Liver (tissue), 9 donors: Measurements from ENCODE around the gene CDH4. TPM values are rescaled to one million over a fixed set of nuclear protein-coding genes. Genes with fewer than 3 reads are reported as not detected.

Source experiments
- DNase-seq: peaks from one replicate; pipeline ENCODE4 v3.0.0-alpha.2; 2017; ENCODE audit warnings: low spot score
- H3K27ac ChIP-seq, 2 donors: one replicate each; pipeline ENCODE4 v1.7.0; 2013; ENCODE audit warnings: inconsistent platforms in 2 of 2, low read length in 2 of 2, control low read depth in 1 of 2, low read depth in 1 of 2, mild to moderate bottlenecking in 1 of 2
- H3K27me3 ChIP-seq, 4 donors: one replicate each; pipeline versions ENCODE4 v1.6.1 to v1.7.0; 2013; ENCODE audit warnings: low read length in 3 of 4, inconsistent platforms in 1 of 4, mild to moderate bottlenecking in 1 of 4, moderate library complexity in 1 of 4; ENCODE audit not compliant: control insufficient read depth in 4 of 4, insufficient read depth in 4 of 4
- H3K36me3 ChIP-seq, 4 donors: one replicate each; pipeline versions ENCODE4 v1.6.1 to v1.7.0; 2013; ENCODE audit warnings: low read length in 3 of 4, mild to moderate bottlenecking in 3 of 4, low read depth in 1 of 4, moderate library complexity in 1 of 4; ENCODE audit not compliant: control insufficient read depth in 4 of 4, insufficient read depth in 3 of 4
- H3K4me1 ChIP-seq, 4 donors: one replicate each; pipeline versions ENCODE4 v1.6.1 to v1.7.0; 2013; ENCODE audit warnings: low read length in 3 of 4, mild to moderate bottlenecking in 3 of 4, moderate library complexity in 1 of 4; ENCODE audit not compliant: control insufficient read depth in 4 of 4, insufficient read depth in 4 of 4
- H3K4me3 ChIP-seq, 3 donors: one replicate each; pipeline versions ENCODE4 v1.6.1 to v1.7.0; 2013; ENCODE audit warnings: low read length in 3 of 3, control low read depth in 1 of 3, low read depth in 1 of 3, mild to moderate bottlenecking in 1 of 3
- H3K9ac ChIP-seq, 2 donors: one replicate each; pipeline ENCODE4 v1.7.0; 2013; ENCODE audit warnings: low read length in 2 of 2, mild to moderate bottlenecking in 2 of 2, moderate library complexity in 2 of 2, control low read depth in 1 of 2, low read depth in 1 of 2
- H3K9me3 ChIP-seq, 4 donors: one replicate each; pipeline versions ENCODE4 v1.6.1 to v1.7.0; 2013; ENCODE audit warnings: low read length in 3 of 4; ENCODE audit not compliant: control insufficient read depth in 4 of 4
- ATF3 ChIP-seq: IDR thresholded peaks from 2 replicates; pipeline ENCODE4 v1.6.1; 2016; ENCODE audit warnings: antibody characterized with exemption
- CTCF ChIP-seq: fragments of 150-350 bp; IDR thresholded peaks from 2 replicates; pipeline ENCODE4 v1.5.1; 2017; ENCODE audit warnings: improper control_type of control experiment, low read depth, low read length; ENCODE audit not compliant: missing input control
- EGR1 ChIP-seq, 2 donors: IDR thresholded peaks; 2 replicates each; pipeline ENCODE4 v1.6.1; 2016 to 2018; ENCODE audit warnings: antibody characterized with exemption in 2 of 2, low read depth in 2 of 2
- FOXA1 ChIP-seq: IDR thresholded peaks from 2 replicates; pipeline ENCODE4 v1.6.1; 2016; ENCODE audit warnings: antibody characterized with exemption
- FOXA2 ChIP-seq: IDR thresholded peaks from 2 replicates; pipeline ENCODE4 v1.6.1; 2016; ENCODE audit warnings: antibody characterized with exemption
- GABPA ChIP-seq, 2 donors: IDR thresholded peaks in 1 of 2; conservative IDR thresholded peaks in 1 of 2; 2 replicates each; pipeline ENCODE4 v1.6.1; 2016; ENCODE audit warnings: antibody characterized with exemption in 2 of 2, mild to moderate bottlenecking in 1 of 2, moderate library complexity in 1 of 2
- HNF4A ChIP-seq, 2 donors: conservative IDR thresholded peaks; 2 replicates each; pipeline ENCODE4 v1.6.1; 2016; ENCODE audit warnings: antibody characterized with exemption in 2 of 2, mild to moderate bottlenecking in 2 of 2
- HNF4G ChIP-seq: IDR thresholded peaks from 2 replicates; pipeline ENCODE4 v1.6.1; 2016; ENCODE audit warnings: antibody characterized with exemption
- MAX ChIP-seq: IDR thresholded peaks from 2 replicates; pipeline ENCODE4 v1.6.1; 2016; ENCODE audit warnings: antibody characterized with exemption
- NR2F2 ChIP-seq: IDR thresholded peaks from 2 replicates; pipeline ENCODE4 v1.6.1; 2016; ENCODE audit warnings: antibody characterized with exemption
- RAD21 ChIP-seq, 2 donors: IDR thresholded peaks; 2 replicates each; pipeline ENCODE4 v1.6.1; 2016; ENCODE audit warnings: antibody characterized with exemption in 2 of 2, mild to moderate bottlenecking in 2 of 2
- REST ChIP-seq: IDR thresholded peaks from 2 replicates; pipeline ENCODE4 v1.6.1; 2016; ENCODE audit warnings: antibody characterized with exemption, mild to moderate bottlenecking
- RXRA ChIP-seq, 2 donors: IDR thresholded peaks; 2 replicates each; pipeline ENCODE4 v1.6.1; 2017 to 2018; ENCODE audit warnings: antibody characterized with exemption in 2 of 2, mild to moderate bottlenecking in 1 of 2
- TAF1 ChIP-seq: conservative IDR thresholded peaks from 2 replicates; pipeline ENCODE4 v1.6.1; 2016; ENCODE audit warnings: antibody characterized with exemption, mild to moderate bottlenecking
- YY1 ChIP-seq: IDR thresholded peaks from 2 replicates; pipeline ENCODE4 v1.6.1; 2016; ENCODE audit warnings: antibody characterized with exemption, mild to moderate bottlenecking
- ZBTB33 ChIP-seq: IDR thresholded peaks from 2 replicates; pipeline ENCODE4 v1.6.1; 2016; ENCODE audit warnings: antibody characterized with exemption
- WGBS: extraction: QIAGEN DNeasy Blood & Tissue Kit; methylation state at CpG from one replicate; pipeline ENCODE4 v1.1.7; 2013; 5-methylcytosine and 5-hydroxymethylcytosine counted together
- polyA plus RNA-seq, 2 donors: library from polyadenylated mRNA; stranded (reverse) in 1 of 2; unstranded in 1 of 2; fragments of 200-250 nt in 1 of 2; fragments of >200 nt in 1 of 2; fragmentation: Nextera tagmentation in 1 of 2; extraction: Ambion mirVana in 1 of 2; gene quantifications; one replicate each; pipeline versions ENCODE4 v1.2.1 to v1.2.3, GENCODE V29; 2013 to 2015
- total RNA-seq, 2 donors: library from RNA; depleted of rRNA; stranded (reverse); fragments of >200 nt; gene quantifications; one replicate each; pipeline ENCODE4 v1.2.3, GENCODE V29; 2014
- donor health status: healthy.
- donor health status: healthy.
- donor health status: healthy.
- donor health status: healthy.
- donor health status: healthy.

Gene CDH4
- total and polyA plus RNA-seq, 4 donors: 0.03 to 0.25 (median 0.19) TPM; not detected in 1

GRCh38 chr20:61881416-61881815, 629.4 kb downstream of the CDH4 start:
- no peak for TF ChIP-seq EGR1 (IDR thresholded peaks at IDR 0.05; ENCODE audit: low read depth in 2 of 2)
- no peak for TF ChIP-seq TAF1
- Histone ChIP-seq H3K36me3 (no peaks in the 10 kb centered on the region), H3K9ac (no peak overlapping the region), H3K4me3 (no peak overlapping the region), H3K4me1 (no peaks in the 10 kb centered on the region), H3K27ac (no peak overlapping the region), H3K9me3 (no peaks in the 10 kb centered on the region), H3K27me3 (peaks cover 0 to 2% (median 0%) of the 10 kb centered on the region in 4 donors)
- WGBS: 79% methylated on average over 19 of the region's 19 CpGs
- DNase-seq: no peak

- no peak for TF ChIP-seq FOXA2
- TF ChIP-seq YY1: no peak
- TF ChIP-seq RXRA (IDR thresholded peaks at IDR 0.05): no peak
- no peak for TF ChIP-seq RAD21 (IDR thresholded peaks at IDR 0.05)
- no peaks in the 10 kb centered on the region for H3K9me3 ChIP-seq
- no peak overlapping the region for H3K4me3 ChIP-seq
- H3K4me1 ChIP-seq: no peaks in the 10 kb centered on the region
- peaks cover 0 to 2% (median 0%) of the 10 kb centered on the region in 4 donors for H3K27me3 ChIP-seq
- no peak overlapping the region for H3K9ac ChIP-seq
- no peaks in the 10 kb centered on the region for H3K36me3 ChIP-seq
- no peak overlapping the region for H3K27ac ChIP-seq
- WGBS: 79% methylated on average over 13 of the region's 13 CpGs
- DNase-seq: no peak
Observed at GRCh38 chr20:61881861-61882260, 629.8 kb downstream of the CDH4 start.

- no peak overlapping the region for H3K27ac ChIP-seq
- H3K27me3 ChIP-seq: peaks cover 0 to 2% (median 0%) of the 10 kb centered on the region in 4 donors
- 63% methylated on average over 32 of the region's 32 CpGs for WGBS
- no peaks in the 10 kb centered on the region for H3K4me1 ChIP-seq
- no peaks in the 10 kb centered on the region for H3K36me3 ChIP-seq
- H3K4me3 ChIP-seq: no peak overlapping the region
- no peak overlapping the region for H3K9ac ChIP-seq
- DNase-seq: no peak
- H3K9me3 ChIP-seq: no peaks in the 10 kb centered on the region
- TF ChIP-seq FOXA2 (no peak), MAX (no peak), NR2F2 (no peak), CTCF (no peak), ZBTB33 (no peak), RAD21 (IDR thresholded peaks at IDR 0.05) (no peak), HNF4G (no peak), GABPA (IDR thresholded peaks at IDR 0.05 in 1 of 2, conservative IDR thresholded peaks at IDR 0.05 in 1 of 2) (no peak), RXRA (IDR thresholded peaks at IDR 0.05) (no peak), FOXA1 (no peak), ATF3 (no peak), REST (no peak), EGR1 (IDR thresholded peaks at IDR 0.05; ENCODE audit: low read depth in 2 of 2) (no peak), HNF4A (conservative IDR thresholded peaks at IDR 0.05) (no peak), TAF1 (no peak), YY1 (no peak)
Observed at GRCh38 chr20:61882716-61883615, 630.9 kb downstream of the CDH4 start.
